Brain microvascular endothelial cell (primary cell): ENCODE measurements around the gene RAB24.
"Not testable (repeated sequence)": the region's sequence is repeated elsewhere in the genome, so short reads cannot be mapped to it uniquely, and the experiment has no call there.

Experiments
- DNase-seq: peaks from one replicate; pipeline ENCODE4 v3.0.0-alpha.2; 2020
- H3K27ac ChIP-seq: fragments of 250-450 bp; sonication (Bioruptor Pico); 2 replicates; pipeline ENCODE4 v1.5.1; 2020; ENCODE audit warnings: mild to moderate bottlenecking, moderate library complexity
- H3K27me3 ChIP-seq: fragments of 250-450 bp; sonication (Bioruptor Pico); replicated peaks from 2 replicates; pipeline ENCODE4 v1.5.1; 2020; ENCODE audit warnings: mild to moderate bottlenecking
- H3K36me3 ChIP-seq: fragments of 250-450 bp; sonication (Bioruptor Pico); replicated peaks from 2 replicates; pipeline ENCODE4 v1.5.1; 2020; ENCODE audit warnings: mild to moderate bottlenecking
- H3K4me3 ChIP-seq: 2 replicates; pipeline ENCODE4 v1.5.1; 2011; ENCODE audit warnings: low read depth, mild to moderate bottlenecking, control low read depth, low read length, moderate library complexity
- CTCF ChIP-seq: IDR thresholded peaks from 2 replicates; pipeline ENCODE4 v1.5.1; 2011; ENCODE audit warnings: low read depth, mild to moderate bottlenecking, moderate library complexity, low read length, control low read depth, inconsistent platforms; ENCODE audit errors: missing control alignments
- in situ Hi-C: cut with HindIII; loops from 2 replicates; pipeline ENCODE4 v1.10.0; 2017; ENCODE audit warnings: low sequenced_read_pairs, low pct_ligation_motif_present

The RAB24 gene

GRCh38 chr5:177349362-177349647 lies 45.8 kb upstream of the RAB24 start:
- no peak overlapping the region for H3K4me3 ChIP-seq
- DNase-seq: no peak
- H3K27me3 ChIP-seq: no peaks in the 10 kb centered on the region
- TF ChIP-seq CTCF: no peak
- no peaks in the 10 kb centered on the region for H3K36me3 ChIP-seq
- no peak overlapping the region for H3K27ac ChIP-seq
- in situ Hi-C loops: no loop called here

GRCh38 chr5:177347699-177348098 lies 44.2 kb upstream of the RAB24 start:
- Histone ChIP-seq H3K27me3 (no peaks in the 10 kb centered on the region), H3K36me3 (peaks cover 4% of the 10 kb centered on the region), H3K27ac (no peak overlapping the region), H3K4me3 (no peak overlapping the region)
- in situ Hi-C loops: no loop called here
- no peak for DNase-seq
- TF ChIP-seq CTCF: no peak

- no peak for TF ChIP-seq CTCF
- Histone ChIP-seq H3K27ac (no peak overlapping the region), H3K36me3 (peaks cover 4% of the 10 kb centered on the region), H3K27me3 (no peaks in the 10 kb centered on the region), H3K4me3 (no peak overlapping the region)
- no peak for DNase-seq
- in situ Hi-C loops: no loop called here
Observed at GRCh38 chr5:177346820-177347219, 43.3 kb upstream of the RAB24 start.

- Histone ChIP-seq H3K27me3 (no peaks in the 10 kb centered on the region), H3K4me3 (no peak overlapping the region), H3K36me3 (peaks cover 4% of the 10 kb centered on the region), H3K27ac (no peak overlapping the region)
- in situ Hi-C loops: no loop called here
- no peak for TF ChIP-seq CTCF
- DNase-seq: no peak
Observed at GRCh38 chr5:177344891-177345290, 41.4 kb upstream of the RAB24 start.

- in situ Hi-C loops: no loop called here
- TF ChIP-seq CTCF: no peak
- H3K4me3 ChIP-seq: no peak overlapping the region
- H3K36me3 ChIP-seq: peaks cover 4% of the 10 kb centered on the region
- H3K27ac ChIP-seq: no peak overlapping the region
- H3K27me3 ChIP-seq: no peaks in the 10 kb centered on the region
- DNase-seq: no peak
Observed at GRCh38 chr5:177343777-177344176, 40.3 kb upstream of the RAB24 start.

- DNase-seq, in situ Hi-C loops, H3K4me3 ChIP-seq, H3K27me3 ChIP-seq, H3K36me3 ChIP-seq, H3K27ac ChIP-seq: not testable (repeated sequence)
Observed at GRCh38 chr5:177343000-177343399, 39.5 kb upstream of the RAB24 start.

- DNase-seq: no peak
- peaks cover 32% of the 10 kb centered on the region for H3K36me3 ChIP-seq
- H3K4me3 ChIP-seq: no peak overlapping the region
- no peak for TF ChIP-seq CTCF
- no peak overlapping the region for H3K27ac ChIP-seq
- H3K27me3 ChIP-seq: no peaks in the 10 kb centered on the region
- in situ Hi-C loops: no loop called here
Observed at GRCh38 chr5:177339107-177339638, 35.7 kb upstream of the RAB24 start.
